T47D (cell line): Measurements from ENCODE around the gene PHLDA1.

ENCODE experiments used
- DNase-seq, 2 experiments: peaks; one replicate each; pipeline versions ENCODE4 v3.0.0 to v3.0.0-alpha.2; 2011 to 2012; ENCODE audit warnings: low read depth in 1 of 2, low spot score in 1 of 2
- JUND ChIP-seq: IDR thresholded peaks from 2 replicates; pipeline ENCODE4 v1.6.1; 2012; ENCODE audit warnings: low read depth
- in situ Hi-C: cut with HindIII; loops from 2 replicates; pipeline ENCODE4 v1.10.0; 2016; ENCODE audit warnings: low sequenced_read_pairs, low pct_unique_long_range_greater_than_20kb

Gene PHLDA1

GRCh38 chr12:76032043-76032981, 736 bp upstream of the PHLDA1 start:
- no peak for TF ChIP-seq JUND
- in situ Hi-C loops = no loop called here
- DNase-seq = peak; percentile 67 to 78

- no peak for TF ChIP-seq JUND
- in situ Hi-C loops = no loop called here
- no peak for DNase-seq
These were observed 529 bp downstream of the PHLDA1 start for GRCh38 chr12:76031081-76031413.

DNA sequence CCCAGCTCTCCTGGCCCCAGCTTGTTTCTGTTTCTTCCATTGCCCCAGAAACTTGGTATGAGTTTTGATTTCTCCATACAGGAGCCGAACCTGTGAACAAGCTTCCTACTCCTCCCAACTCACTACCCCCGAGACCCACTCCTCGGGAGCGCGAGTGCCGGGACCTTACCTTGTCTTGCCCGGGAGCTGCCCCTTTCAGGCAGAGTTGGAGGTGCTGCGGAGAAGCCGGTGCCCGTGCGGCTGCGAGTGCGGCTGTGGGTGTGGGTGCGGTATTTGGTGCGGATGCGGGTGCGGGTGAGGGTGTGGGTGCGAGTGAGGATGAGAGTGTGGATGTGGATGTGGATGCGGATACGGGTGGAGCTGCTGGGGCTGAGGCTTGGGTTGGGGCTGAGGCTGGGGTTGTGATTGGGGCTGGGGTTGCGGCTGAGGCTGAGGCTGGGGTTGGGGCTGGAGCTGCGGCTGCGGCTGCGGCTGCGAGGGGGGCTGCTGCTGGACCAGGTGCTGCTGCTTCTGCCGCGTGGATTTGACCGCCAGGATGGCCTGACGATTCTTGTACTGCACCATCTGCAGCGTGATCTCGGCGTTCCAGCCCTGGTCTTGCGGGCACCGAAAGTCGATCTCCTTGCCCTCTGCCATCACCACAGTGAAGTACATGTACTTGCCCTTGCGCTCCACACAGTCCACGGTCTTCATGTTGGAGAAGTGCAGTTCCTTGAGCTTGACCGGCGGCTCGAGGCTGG, 1.1 kb downstream of the PHLDA1 start:
- in situ Hi-C loops = no loop called here
- no peak for TF ChIP-seq JUND
- DNase-seq = peak; percentile 53 to 65

DNA sequence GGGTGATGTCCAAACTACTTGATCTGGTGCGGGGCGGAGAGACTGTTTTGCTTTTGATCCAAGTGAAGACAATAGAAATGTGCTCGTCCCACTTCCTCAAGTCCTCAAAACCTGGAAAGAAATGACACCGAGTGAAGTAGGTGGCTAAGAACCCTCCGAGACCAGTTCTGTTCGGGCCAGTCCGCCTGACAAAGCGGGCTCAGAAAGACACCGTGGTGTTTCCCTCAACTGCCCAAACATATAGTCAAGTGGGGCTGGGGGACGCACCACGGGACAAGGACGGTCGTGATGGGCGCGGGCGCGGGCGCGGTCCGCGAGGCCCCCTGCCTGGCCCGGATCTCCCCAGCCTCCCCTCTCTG, 1.6 kb downstream of the PHLDA1 start:
- TF ChIP-seq JUND = no peak
- in situ Hi-C loops = no loop called here
- peak; percentile 38 to 68 for DNase-seq

DNA sequence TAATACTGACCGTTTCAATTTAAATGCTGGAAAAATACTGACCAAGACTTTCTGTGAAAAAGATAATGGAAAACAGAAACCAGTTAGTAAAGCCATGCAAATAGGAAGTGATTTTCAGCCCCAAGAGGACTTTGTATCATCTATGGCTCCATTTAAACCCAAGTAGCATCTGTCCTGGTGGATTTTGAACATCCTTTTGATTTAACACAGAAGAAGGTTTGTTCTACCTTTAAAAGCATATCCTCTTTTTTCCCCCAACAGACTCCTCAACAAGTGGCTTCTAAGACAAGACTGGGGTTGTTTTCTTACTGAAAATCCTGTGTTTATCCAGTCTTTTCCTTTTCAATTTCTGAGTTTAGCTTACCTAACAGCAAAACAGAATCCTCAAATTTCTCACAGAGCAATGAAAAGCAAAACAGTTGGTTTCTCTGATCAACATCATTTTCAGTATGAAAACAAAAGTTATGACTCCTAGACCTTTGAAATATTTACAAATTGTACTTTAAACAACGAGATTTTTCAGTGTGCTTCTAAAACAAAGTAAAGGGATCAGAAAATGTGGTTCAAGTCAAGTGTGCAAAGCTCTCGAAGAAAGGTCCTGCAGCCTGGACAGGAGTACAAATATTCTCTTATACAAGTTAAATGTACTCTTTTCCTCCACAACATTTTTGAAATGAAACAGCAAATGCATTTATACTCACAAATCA, 2.9 kb downstream of the PHLDA1 start:
- no peak for DNase-seq
- TF ChIP-seq JUND = no peak
- in situ Hi-C loops = no loop called here

- in situ Hi-C loops = no loop called here
- TF ChIP-seq JUND = no peak
- DNase-seq = no peak
These were observed 4.9 kb downstream of the PHLDA1 start for GRCh38 chr12:76026643-76027063.

DNA sequence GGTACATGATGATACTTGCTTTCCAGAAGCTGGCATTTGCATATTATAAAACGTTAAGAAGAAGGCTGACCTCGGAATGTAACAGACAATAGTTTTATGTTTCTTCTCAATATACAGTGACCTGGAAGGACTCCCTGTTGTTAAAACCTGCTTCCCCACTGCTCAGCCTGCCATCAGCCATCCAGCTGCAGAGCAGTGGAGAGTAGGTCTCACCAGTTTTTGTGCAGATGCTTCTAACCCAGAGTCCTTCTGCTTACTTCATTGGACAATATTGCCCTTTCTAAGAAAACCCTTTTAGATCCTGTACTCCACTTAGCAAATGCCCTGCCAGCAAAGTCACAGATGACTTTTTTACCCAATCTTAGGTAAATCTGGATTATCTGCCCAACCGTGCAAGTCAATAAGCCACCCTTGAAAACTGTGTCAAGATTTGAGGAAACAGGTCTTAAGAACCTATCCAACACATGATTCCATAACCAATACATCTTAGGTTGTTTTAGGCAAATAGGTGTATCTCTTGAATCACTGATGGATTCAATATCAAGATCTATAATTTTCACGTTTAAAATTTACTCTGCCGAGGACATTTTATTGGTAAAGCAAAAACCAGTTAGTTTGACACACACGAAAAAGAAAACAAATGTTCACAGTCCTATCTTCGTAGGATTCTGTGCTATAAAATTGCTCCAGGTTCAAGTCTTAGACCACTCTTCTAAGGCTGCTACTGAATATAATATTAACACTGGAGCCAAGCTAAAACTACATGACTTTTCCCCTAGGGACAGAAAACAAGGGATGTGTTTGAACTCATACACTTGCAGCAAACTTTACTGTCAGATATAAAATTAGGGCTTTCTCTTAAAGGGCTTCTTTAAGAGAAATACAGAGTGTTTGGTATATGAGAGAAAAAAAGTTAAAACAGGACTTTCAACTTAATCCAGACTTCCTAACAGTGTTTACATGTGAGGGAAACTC, 5.7 kb downstream of the PHLDA1 start:
- peak in 1 of 2 experiments; percentile 47 for DNase-seq
- TF ChIP-seq JUND = no peak; the same call in 1 of the 2 replicates
- in situ Hi-C loops = no loop called here

DNA sequence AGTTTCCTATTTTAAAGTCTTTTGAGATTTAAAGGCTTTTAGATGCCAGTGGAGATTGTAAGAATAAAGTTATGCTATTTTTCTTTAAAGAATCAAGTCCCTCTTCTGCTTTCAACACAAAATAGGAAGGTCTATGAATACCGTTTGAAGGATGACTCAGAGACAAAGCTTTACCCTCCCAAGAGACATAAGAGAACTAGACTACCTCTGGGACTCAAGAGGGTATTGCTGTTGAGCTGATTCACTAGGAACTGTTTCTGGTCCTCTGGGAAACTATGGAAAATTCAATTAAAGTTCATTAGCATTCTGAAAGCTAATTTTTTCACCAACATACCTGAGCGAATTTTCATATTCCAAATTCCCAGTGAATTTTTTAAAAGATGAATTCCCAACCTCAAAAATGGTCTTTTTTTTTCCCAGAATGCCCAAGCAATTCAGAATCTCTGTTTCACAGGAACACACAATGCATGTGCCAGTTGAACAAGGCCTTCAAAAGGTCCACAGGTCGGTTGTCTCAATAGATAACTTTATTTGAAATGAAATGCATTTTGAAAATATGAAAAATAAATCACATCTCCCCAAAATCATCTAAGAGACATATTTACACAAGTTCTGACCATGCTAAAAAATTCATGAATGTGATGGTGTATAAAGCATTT, 6.5 kb downstream of the PHLDA1 start:
- in situ Hi-C loops = no loop called here
- TF ChIP-seq JUND = no peak
- no peak for DNase-seq

DNA sequence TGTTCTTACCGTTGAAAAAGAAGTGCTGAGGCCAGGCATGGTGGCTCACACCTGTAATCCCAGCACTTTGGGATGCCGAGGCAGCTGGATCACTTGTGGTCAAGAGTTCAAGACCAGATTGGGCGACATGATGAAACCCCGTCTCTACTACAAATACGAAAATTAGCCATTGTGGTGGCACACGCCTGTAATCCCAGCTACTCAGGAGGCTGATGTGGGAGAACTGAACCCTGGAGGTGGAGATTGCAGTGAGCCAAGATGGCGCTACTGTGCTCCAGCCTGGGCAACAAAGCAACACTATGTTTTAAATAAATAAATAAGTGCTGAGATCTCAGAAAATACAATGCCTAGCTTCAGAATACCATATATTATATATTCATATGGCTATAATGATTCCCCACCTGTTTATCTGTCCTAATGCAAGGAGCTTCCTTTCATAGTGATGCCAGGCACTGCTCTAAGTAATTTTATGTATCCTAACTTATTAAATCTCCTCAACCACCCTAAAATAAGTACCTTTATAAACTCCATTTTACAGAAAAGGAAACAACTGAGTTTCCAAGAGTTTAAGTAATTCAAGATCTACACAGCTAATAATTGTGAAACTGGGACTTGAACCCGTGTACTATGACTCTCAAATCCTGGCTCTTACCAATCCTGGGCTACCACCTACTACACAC, 7.3 kb downstream of the PHLDA1 start:
- TF ChIP-seq JUND = no peak
- in situ Hi-C loops = no loop called here
- DNase-seq = no peak

DNA sequence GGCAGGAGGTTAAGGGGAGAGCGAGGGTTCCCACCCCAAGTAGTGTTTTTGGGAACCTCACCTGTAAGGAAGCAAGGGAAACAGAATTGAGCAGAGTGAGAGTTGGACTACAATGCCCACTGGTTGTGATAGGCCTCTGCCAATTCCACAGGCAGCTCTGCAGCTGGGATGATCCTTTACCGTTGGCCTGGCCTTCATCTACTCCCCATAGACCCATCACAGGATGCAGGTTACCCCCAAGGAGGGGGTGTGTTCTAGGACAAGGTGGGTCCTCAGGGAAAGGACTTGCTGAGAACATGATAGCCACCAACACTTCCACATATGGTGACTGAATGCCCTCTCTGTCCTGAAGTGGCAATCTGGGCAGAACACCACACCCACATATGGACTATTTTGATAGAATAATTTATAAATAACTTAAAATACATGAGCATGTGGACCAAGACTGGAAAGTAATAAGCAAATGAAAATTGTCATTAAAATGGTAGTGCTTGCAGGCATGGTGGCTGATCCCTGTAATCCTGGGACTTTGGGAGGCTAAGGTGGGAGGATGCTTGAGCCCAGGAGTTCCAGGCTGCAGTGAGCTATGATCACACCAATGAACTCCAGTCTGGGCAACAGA, 8.4 kb downstream of the PHLDA1 start:
- no peak for DNase-seq
- no peak for TF ChIP-seq JUND
- in situ Hi-C loops = no loop called here
